Measurements from ENCODE around the gene SMCR8.

DNA sequence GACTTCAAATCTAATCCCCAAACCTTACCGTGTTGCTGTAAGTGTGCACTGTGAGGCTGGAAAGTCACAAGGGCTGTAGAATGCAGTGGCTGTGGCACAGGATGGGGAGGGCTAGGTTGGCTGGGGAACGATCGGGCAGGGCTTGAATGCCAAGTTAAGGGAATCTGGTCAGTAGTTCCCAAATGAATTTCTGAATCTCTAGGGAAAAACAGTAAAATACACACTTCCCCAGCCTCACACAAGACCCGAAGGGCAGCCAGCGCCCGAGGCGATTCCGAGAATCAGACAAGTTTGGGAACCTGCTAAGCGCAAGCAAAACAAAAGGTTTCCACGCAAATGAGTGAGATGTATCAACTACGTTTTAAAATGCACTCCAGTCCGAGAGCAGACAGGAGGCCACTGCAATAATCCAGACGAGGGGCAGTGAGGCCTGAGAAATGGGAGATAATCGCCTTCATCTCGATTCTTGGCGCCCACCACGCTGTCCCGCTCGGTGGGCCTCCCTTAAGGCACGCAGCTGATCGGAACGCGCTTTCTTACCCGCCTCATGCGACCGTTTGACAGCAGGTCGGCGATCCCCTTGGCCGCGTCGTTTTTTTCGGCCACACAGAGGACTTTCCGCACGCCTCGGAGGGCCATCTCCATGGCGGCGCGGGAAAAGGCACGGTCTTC is 898 bp upstream of the SMCR8 start:
- TF ChIP-seq, protein P1, sequence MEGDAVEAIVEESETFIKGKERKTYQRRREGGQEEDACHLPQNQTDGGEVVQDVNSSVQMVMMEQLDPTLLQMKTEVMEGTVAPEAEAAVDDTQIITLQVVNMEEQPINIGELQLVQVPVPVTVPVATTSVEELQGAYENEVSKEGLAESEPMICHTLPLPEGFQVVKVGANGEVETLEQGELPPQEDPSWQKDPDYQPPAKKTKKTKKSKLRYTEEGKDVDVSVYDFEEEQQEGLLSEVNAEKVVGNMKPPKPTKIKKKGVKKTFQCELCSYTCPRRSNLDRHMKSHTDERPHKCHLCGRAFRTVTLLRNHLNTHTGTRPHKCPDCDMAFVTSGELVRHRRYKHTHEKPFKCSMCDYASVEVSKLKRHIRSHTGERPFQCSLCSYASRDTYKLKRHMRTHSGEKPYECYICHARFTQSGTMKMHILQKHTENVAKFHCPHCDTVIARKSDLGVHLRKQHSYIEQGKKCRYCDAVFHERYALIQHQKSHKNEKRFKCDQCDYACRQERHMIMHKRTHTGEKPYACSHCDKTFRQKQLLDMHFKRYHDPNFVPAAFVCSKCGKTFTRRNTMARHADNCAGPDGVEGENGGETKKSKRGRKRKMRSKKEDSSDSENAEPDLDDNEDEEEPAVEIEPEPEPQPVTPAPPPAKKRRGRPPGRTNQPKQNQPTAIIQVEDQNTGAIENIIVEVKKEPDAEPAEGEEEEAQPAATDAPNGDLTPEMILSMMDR (IDR thresholded peaks at IDR 0.05): no peak
- TF ChIP-seq POLR2AphosphoS5 (IDR thresholded peaks at IDR 0.05): no peak
